Measurements from ENCODE around the gene SLC25A38. TPM values are rescaled to one million over a fixed set of nuclear protein-coding genes. Genes with fewer than 3 reads are reported as not detected.

SLC25A38 gene
- total and polyA plus RNA-seq, 2 donors from 2014 or later: 24.9 to 42.3 TPM

GRCh38 chr3:39388741-39389248 is 5.6 kb downstream of the SLC25A38 start:
- peaks cover 6 to 31% (median 18%) of the 10 kb centered on the region in 3 donors for H3K36me3 ChIP-seq (ENCODE audit: control insufficient read depth in 2 of 3, insufficient read depth in 3 of 3, low read length in 3 of 3)
- H3K27me3 ChIP-seq (ENCODE audit: control insufficient read depth, insufficient read depth, low read length): no peaks in the 10 kb centered on the region
- TF ChIP-seq CTCF (IDR thresholded peaks at IDR 0.05; ENCODE audit: borderline replicate concordance, extremely low read depth, insufficient read depth): no peak
- H3K27ac ChIP-seq (ENCODE audit: low read depth in 2 of 2, low read length in 2 of 2): no peak overlapping the region
- DNase-seq: no peak
- H3K4me3 ChIP-seq (ENCODE audit: low read length in 3 of 3): no peak overlapping the region
- no peak for FAIRE-seq
- H3K9ac ChIP-seq (ENCODE audit: low read length in 3 of 3): no peak overlapping the region
- H3K9me3 ChIP-seq (ENCODE audit: control insufficient read depth in 2 of 3, insufficient read depth in 1 of 3, low read length in 3 of 3): no peaks in the 10 kb centered on the region
- H3K4me1 ChIP-seq (ENCODE audit: control insufficient read depth in 2 of 3, insufficient read depth in 2 of 3, low read depth in 1 of 3, low read length in 3 of 3): peaks cover 0 to 10% (median 8%) of the 10 kb centered on the region in 3 donors
- intact Hi-C loops (cut with DNase I): no loop called here

- peaks cover 0 to 10% (median 4%) of the 10 kb centered on the region in 3 donors for H3K4me1 ChIP-seq (ENCODE audit: control insufficient read depth in 2 of 3, insufficient read depth in 2 of 3, low read depth in 1 of 3, low read length in 3 of 3)
- no peaks in the 10 kb centered on the region for H3K27me3 ChIP-seq (ENCODE audit: control insufficient read depth, insufficient read depth, low read length)
- H3K36me3 ChIP-seq (ENCODE audit: control insufficient read depth in 2 of 3, insufficient read depth in 3 of 3, low read length in 3 of 3): peaks cover 8 to 44% (median 27%) of the 10 kb centered on the region in 3 donors
- intact Hi-C loops (cut with DNase I): no loop called here
- FAIRE-seq (no peak), DNase-seq (no peak)
- no peaks in the 10 kb centered on the region for H3K9me3 ChIP-seq (ENCODE audit: control insufficient read depth in 2 of 3, insufficient read depth in 1 of 3, low read length in 3 of 3)
- H3K27ac ChIP-seq (ENCODE audit: low read depth in 2 of 2, low read length in 2 of 2): no peak overlapping the region
- TF ChIP-seq CTCF (IDR thresholded peaks at IDR 0.05; ENCODE audit: borderline replicate concordance, extremely low read depth, insufficient read depth): no peak
- no peak overlapping the region for H3K4me3 ChIP-seq (ENCODE audit: low read length in 3 of 3)
- H3K9ac ChIP-seq (ENCODE audit: low read length in 3 of 3): no peak overlapping the region
These were observed 7.0 kb downstream of the SLC25A38 start for GRCh38 chr3:39390181-39390580.

- Histone ChIP-seq H3K27me3 (ENCODE audit: control insufficient read depth, insufficient read depth, low read length) (no peaks in the 10 kb centered on the region), H3K36me3 (ENCODE audit: control insufficient read depth in 2 of 3, insufficient read depth in 3 of 3, low read length in 3 of 3) (peaks cover 6 to 45% (median 27%) of the 10 kb centered on the region in 3 donors), H3K27ac (ENCODE audit: low read depth in 2 of 2, low read length in 2 of 2) (no peak overlapping the region), H3K9ac (ENCODE audit: low read length in 3 of 3) (no peak overlapping the region), H3K9me3 (ENCODE audit: control insufficient read depth in 2 of 3, insufficient read depth in 1 of 3, low read length in 3 of 3) (no peaks in the 10 kb centered on the region), H3K4me1 (ENCODE audit: control insufficient read depth in 2 of 3, insufficient read depth in 2 of 3, low read depth in 1 of 3, low read length in 3 of 3) (no peaks in the 10 kb centered on the region), H3K4me3 (ENCODE audit: low read length in 3 of 3) (no peak overlapping the region)
- DNase-seq: no peak
- no peak for TF ChIP-seq CTCF (IDR thresholded peaks at IDR 0.05; ENCODE audit: borderline replicate concordance, extremely low read depth, insufficient read depth)
- FAIRE-seq: no peak
- intact Hi-C loops (cut with DNase I): no loop called here
These were observed 13.5 kb downstream of the SLC25A38 start for GRCh38 chr3:39396690-39397089.

GRCh38 chr3:39398700-39399099 is 15.5 kb downstream of the SLC25A38 start:
- DNase-seq: no peak
- Histone ChIP-seq H3K27ac (ENCODE audit: low read depth in 2 of 2, low read length in 2 of 2) (no peak overlapping the region), H3K4me1 (ENCODE audit: control insufficient read depth in 2 of 3, insufficient read depth in 2 of 3, low read depth in 1 of 3, low read length in 3 of 3) (no peaks in the 10 kb centered on the region), H3K9me3 (ENCODE audit: control insufficient read depth in 2 of 3, insufficient read depth in 1 of 3, low read length in 3 of 3) (no peaks in the 10 kb centered on the region), H3K27me3 (ENCODE audit: control insufficient read depth, insufficient read depth, low read length) (no peaks in the 10 kb centered on the region), H3K36me3 (ENCODE audit: control insufficient read depth in 2 of 3, insufficient read depth in 3 of 3, low read length in 3 of 3) (peaks cover 3 to 29% (median 18%) of the 10 kb centered on the region in 3 donors), H3K4me3 (ENCODE audit: low read length in 3 of 3) (no peak overlapping the region), H3K9ac (ENCODE audit: low read length in 3 of 3) (no peak overlapping the region)
- intact Hi-C loops (cut with DNase I): no loop called here
- TF ChIP-seq CTCF (IDR thresholded peaks at IDR 0.05; ENCODE audit: borderline replicate concordance, extremely low read depth, insufficient read depth): no peak
- no peak for FAIRE-seq

All from kidney (tissue), 14 donors.